GM21528 (cell line): ENCODE data around the gene RAB18.
"Not testable (repeated sequence)": the region's sequence is repeated elsewhere in the genome, so short reads cannot be mapped to it uniquely, and the experiment has no call there.

Source experiments
- ATAC-seq: cut with Tn5 transposase; IDR thresholded peaks from one replicate; pipeline ENCODE4 v1.9.1; 2021; ENCODE audit warnings: mild to moderate bottlenecking, moderate library complexity; ENCODE audit not compliant: unreplicated experiment, low FRiP score

RAB18 gene

DNA sequence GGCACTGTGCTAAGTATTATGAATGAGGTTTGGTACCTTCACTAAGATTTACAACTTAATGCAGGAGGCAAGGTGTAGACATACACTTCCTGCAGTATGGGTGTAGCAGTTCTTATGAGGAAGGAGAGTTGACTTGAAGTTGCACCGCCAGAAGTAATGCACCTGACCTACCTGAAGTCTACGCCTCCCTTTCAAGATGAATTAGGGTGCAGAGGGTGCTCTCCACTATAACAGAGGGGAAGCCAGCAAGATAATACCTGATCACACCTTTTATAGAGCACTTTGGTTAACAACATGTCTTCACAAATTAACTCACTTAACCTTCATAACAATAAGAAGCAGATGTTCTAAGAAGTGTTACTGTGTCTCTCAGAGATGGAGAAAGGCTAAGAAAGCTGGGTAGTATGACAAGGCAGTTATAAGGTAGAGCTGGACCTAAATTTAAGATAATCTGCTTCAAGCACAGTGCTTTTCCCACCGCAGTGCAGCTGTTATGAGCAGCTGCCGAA lies 552 bp upstream of the RAB18 start:
- ATAC-seq: no peak

DNA sequence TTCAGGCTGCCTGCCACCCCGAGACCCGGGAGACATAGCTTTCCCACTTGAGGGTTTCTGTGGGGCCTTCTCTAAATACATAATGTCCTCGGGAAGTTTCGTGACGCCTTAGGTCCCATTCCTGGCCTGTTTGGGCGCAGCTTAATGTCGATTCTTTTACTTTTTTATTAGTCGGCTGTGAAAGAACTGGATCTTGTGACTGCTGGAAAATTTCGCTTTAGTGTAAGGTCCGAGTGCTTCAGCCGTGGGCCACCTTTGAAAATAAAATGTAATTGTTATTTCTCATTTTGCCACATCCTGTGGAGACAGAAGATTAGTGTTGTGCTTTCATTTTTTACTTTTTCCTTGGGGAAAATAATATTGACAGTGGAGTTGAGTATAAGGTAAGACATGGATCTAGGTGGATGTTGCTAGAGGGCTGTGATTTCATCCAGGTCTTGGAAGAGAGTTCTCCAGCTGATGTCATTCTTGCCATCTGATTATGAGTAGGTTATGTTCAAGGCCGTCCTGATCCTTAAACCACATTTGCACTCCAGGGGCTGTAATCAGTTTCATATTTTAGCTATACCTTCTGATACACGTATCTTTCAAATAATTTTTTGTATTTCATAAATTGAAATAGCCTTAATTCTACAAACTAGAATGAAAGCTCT lies 830 bp downstream of the RAB18 start:
- ATAC-seq: no peak

GRCh38 chr10:27505537-27505936 lies 1.4 kb downstream of the RAB18 start:
- ATAC-seq: not testable (repeated sequence)

- ATAC-seq: no peak
Observed at GRCh38 chr10:27506280-27506679, 2.2 kb downstream of the RAB18 start.

DNA sequence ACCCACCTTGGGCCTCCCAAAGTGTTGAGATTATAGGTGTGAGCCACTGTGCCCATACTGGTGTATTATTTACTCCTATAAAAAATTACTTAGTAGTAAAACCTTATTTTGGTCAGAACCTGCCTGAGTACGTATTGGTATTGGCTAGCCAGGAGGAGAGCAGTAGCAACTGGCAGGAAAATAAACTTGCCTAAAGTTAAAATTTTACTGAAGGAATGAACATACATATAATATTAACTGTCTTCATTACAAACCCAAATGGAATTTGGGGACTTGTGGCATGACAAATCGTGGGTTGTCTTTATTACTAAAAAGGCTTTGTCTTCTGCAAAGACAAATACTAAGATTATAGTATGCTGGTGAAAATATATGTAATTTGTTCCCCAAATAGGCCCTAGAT lies 8.4 kb downstream of the RAB18 start:
- no peak for ATAC-seq

DNA sequence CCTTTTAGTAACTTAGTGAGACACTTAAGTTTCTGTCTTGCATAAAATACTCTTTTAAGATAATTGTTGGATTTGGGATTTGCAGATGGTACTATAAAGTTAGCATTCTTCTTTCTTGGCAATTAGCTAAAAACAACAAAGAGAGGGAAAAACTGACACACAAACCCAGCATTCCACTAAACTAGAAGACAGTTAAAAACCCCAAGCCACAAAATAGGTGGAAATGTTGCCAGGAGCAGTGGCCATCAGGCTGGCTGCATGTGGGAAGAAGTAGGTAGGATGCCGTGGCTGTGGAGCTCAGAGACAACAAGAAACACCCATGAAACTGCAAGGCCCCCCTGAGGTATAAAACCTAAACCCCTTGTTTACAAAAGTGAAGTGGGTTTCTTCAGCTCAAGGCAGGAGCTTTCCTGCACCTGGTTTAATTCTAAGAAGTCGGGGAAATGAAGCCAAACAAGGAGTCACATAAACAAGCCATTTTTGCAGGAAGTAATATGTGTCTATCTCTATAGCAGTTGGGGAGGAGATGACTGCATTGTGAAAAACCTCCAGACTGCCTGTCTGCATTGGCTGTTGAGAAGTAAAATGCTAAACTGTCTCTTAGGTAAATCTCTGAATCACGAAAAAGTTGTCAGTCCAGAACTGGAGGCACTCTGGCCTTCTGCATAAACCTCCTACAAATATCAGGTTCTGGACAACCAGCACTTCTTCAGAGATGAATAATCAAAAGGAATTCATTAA lies 9.5 kb downstream of the RAB18 start:
- no peak for ATAC-seq

GRCh38 chr10:27514243-27514642 lies 10.1 kb downstream of the RAB18 start:
- no peak for ATAC-seq

DNA sequence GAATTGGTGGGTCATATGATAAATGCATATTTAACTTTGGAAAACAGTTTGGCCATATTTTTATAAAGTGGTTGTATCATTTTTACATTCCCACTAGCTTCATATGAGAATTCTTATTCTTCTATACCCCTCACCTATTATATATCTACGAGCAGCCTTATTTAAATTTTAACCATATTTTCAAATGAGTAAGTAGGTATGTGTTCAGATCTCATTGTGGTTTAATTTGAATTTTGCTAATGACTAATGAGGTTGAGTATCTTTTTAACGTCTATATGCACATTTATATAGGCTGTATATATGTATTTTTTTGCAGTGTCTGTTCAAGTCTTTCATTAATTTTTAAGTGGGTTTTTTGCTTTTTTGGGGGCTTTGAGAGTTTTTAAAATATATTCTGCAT lies 14.2 kb downstream of the RAB18 start:
- ATAC-seq: no peak

- ATAC-seq: no peak
Observed at GRCh38 chr10:27525819-27526218, 21.7 kb downstream of the RAB18 start.

GRCh38 chr10:27526242-27526641 lies 22.1 kb downstream of the RAB18 start:
- ATAC-seq: no peak

DNA sequence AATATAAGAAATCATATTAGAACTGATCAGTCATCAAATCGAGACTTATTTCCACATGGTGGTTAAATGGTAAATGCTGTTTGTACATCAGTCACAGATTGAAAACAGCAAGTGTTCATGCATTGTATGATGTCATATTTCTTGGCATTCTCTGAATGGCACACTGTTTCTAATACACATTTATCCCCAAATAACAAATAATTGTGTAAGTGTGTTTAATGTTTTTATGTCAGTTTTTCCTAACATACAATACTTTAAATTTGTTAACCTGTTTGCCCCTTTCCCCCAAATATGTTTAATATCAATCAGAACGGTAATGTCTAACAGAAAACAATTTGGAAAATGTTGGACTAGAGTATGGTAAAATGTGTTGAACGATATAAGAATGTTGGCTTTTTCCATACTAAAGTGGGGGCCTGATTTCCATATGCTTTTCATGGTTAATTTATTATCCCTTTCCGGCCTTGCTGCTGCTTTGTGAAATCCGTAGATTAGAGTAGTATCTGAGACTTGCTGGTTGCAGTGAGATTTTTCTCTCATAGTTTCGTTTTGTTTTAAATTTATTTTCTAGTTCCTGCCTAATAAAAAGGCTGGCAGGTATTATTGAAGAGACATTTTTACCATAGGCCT lies 23.7 kb downstream of the RAB18 start:
- ATAC-seq: no peak

GRCh38 chr10:27529010-27529783 lies 25.1 kb downstream of the RAB18 start:
- no peak for ATAC-seq

DNA sequence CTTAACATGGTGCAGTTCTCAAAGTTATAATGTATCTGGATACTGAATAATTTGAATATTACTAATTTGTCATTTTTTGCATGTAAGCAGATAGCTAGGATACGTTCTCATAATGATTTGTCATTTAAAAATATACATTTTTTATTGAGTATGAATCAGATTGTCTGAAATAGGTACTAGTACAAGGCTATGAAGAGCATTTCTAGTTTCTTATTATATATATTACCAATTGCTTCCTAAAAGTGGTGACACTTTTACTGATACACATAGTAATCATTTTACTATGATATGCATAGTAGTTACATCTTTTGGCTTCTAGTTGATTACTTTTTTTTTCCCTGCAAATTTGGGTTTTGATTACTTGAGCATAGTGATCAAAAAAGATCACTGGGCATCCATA lies 26.4 kb downstream of the RAB18 start:
- ATAC-seq: no peak

DNA sequence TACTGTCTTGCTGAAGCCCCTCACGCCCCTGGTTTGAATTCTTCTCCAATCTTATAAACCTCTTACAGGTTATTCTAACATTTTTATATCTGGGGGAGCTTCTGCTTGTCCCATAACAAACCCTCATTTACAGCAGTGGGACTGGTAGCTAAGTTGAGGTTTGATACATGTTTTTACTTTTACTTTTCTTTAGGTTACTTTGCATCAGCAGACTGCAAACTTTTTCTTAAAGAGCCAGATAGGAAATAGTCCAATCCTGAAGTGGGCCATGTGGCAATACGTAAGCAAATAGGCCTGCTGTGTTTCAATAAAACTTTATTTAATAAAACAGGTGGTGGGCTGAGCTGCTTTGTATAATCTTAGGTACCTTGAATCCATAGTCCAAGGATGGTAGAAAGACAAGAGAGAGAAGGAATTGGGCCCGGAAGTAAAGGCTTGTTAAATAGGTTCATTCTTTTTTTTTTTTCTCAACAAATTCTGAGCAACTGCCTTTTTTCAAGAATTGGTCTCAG lies 27.3 kb downstream of the RAB18 start:
- ATAC-seq: no peak

DNA sequence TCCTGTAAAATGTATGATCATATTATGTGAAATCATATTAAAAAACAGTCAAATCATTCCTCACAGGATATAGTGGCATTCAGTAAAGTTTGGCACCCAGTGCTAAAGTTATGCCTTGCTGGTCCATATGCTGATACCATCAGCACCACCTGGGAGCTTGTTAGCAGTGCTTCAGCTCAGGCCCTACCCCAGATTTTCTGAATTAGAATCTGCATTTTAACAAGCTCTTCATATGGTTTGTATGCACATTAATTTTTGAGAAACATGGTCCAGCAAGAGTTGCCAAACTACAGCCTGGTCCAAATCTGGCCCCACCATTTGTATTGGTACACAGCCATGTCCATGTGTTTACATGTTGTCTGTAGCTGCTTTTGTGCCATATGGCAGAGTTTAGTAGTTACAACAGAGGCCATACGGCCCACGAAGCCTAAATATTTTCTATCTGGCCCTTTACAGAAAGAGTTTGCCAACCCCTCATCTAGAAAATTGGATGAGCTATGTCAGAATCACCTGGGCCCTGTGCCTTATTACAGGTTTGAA lies 30.1 kb downstream of the RAB18 start:
- ATAC-seq: no peak

DNA sequence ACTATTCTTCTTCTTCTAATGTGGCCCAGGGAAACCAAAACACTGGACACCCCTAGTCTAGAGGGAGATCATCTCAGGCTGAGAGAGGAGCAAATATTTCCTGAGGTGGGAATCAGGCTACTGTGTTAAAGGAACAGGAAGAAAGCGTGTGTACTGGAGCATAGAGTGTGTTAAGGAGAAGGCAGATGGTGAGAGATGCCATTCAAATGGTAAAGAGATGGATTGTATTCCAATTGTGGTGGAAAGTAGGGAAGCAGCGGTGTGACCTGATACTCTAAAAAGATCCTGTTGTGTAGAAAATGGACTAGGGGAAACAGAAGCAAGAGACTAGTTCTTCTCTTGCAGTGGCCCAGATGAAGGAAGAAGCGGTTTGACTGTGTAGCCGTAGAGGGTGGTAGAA lies 31.2 kb downstream of the RAB18 start:
- ATAC-seq: no peak

DNA sequence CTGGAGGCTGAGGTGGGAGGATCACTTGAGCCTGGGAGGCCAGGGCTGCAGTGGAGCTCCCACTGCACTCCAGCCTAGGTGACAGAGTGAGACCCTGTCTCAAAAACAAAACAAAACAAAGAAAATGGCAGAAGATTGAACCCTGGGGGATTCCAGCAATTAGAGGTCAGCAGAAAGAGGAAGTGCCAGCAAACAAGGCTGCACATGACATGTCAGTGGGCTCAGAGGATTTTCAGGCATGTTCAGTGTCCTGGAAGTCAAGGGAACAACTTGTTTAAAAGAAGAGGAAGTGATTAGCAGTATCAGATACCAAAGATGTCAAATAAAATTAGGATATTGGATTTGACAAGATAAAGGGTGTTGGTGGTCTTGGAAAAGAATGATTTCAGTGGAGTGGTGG lies 32.3 kb downstream of the RAB18 start:
- ATAC-seq: no peak

DNA sequence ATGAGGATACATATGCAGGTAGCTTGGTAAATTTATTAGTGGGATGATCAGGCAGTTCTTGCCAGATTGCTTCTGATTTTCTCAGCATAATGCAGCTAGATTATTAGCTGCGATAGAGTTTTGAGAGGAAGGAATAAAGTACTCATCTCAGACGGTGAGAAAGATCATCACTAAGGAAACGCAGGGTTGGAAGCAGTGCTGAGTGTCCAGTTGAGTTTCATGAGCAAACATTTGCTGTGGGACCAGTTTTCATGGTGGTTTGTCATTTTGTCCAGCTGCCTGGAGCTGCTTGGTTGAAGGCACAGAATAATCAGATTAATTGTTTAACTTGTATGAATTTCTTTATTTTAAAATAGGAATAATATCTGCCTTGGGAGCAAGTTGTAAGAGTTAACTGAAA lies 33.1 kb downstream of the RAB18 start:
- no peak for ATAC-seq

- no peak for ATAC-seq
Observed at GRCh38 chr10:27537787-27538186, 33.7 kb downstream of the RAB18 start.

DNA sequence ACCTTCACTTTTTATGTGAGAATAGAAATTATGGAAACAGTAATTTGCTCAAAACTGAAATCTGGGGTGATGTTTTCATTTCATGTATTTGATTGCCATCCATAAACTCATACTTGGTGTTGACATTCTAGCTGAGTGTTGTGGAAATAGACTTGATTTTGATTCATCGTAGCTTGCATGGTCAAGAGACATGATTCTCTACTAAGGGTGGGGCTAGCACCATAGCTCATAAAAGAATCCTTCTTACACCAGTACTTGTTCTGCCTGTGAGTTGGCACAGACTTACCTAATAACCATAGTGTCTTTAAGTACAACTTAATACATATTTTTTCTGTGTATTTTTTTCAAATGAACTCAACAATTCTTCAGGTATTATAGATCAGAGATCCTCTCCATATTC lies 36.6 kb downstream of the RAB18 start:
- ATAC-seq: no peak
